ENCODE results near the gene CDCA5.

The CDCA5 gene

DNA sequence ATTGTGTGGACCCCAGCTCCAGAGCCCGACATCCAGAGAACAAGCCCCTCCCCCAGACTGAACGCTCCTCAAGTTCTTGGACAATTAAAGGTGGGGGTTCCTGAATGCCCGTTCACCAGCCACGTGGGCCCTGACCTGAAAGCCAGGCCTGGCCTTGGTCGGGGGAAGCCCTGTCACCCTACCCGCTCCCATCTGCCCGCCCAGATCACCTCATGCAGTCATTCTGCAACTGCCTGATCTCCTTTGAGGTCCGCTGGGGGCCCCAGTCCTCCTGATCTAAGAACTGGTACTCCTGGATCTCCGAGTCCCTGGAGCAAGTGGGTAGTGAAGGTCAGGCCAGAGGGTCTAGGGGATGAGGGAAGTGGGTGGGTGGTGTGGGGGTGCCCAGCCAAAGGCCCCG, 16.4 kb downstream of the CDCA5 start:
- DNase-seq, result no peak

DNA sequence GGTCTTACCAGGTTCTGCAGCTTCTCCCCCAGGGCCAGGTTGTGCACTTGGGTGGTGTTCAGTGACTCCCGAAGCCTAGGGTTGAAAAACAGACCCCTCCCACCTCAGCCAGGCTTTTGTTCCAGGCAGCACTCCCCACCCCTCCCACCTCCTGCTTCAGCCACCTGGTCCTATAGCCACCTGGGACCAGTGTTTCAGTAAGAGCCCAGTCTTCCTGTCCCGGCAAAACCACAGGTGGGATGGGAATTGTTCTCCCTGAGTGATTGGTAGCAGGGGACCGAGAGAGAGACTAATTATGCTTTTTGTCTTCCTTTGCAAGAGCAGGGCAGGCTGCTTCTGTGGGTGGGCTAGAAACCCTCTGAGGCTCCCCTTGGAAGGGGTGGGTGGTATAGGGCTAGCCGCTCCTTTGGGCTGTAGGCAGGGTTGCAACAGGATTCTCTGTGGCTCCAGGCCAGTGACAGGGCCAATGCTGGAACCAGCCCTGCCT, 17.0 kb downstream of the CDCA5 start:
- no peak for DNase-seq

DNA sequence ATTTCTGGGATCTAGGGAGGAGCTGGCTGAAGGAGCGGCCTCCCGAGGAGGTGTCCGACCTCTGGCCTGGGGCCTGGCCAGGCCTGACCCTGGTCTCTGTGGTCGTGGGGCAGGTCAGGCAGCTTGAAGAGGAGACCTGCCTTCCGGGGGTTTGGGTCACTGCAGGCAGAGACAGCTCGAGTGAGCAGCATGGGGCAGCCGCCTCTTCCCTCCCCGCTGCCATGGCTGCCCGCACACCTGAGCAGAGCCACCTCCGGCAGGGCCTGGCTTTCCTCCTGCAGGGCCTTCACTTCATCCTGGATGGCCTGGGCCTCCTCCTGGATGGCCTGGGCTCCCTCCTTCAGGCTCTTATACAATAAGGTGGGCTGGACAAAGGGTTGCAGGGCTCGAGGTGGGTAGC, 17.5 kb downstream of the CDCA5 start:
- DNase-seq, result no peak

DNA sequence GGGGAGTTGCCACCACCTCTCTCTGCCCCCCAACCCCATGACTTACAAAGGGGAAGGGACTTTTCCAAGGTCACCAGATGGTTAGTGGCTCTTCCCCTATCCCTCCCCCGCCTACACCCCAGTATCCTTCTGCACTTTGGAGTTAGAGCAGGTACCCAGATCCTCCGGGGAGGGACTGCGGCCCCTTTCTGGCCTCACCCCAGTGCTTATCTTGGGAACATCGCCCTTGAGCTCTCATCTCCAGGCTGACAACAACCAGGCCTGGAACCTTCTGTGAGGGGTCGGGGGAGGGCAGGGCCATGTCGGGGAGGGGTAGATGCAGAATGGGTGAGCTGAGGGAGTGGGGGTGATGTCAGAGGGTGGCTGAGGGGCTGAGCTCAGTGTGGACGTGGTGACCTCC, 18.0 kb downstream of the CDCA5 start:
- no peak for DNase-seq

DNA sequence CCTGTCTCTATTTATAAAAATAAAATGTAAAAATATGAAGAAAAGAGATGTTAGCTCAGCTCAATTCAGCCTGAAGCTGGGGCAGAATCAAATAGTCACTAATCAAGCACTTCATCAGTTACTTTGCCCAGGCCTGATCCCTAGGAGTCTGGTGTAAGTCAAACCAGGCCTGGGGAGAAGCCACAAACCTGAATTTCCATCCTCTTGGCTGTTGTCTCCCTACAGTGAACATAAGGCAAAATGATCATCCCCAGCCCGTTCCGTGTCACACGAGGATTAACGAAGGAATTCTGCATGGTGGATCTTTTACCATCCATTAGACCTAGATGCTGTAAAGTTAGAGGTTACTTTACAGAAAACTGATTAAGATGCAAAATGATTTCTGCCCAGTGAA, 19.0 kb downstream of the CDCA5 start:
- no peak for DNase-seq

DNA sequence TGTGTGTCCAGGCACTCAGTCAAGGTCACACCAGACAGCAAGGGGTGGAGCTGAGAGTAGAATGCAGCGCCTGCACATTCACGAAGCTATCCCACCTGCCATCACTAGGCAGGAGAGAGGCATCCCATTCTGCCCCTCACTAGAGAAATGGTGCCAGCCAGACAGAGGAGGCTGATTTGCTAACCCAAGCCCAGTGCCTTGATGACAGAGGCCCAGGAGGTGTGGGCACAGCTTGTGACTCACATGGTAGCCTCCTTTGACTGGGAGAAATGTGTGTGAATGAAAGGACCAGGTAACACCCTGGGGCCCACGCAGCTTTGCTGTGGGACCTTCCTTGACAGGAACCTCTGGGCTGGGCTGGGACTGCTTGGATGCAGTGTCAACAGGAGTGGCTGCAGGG, 20.3 kb downstream of the CDCA5 start:
- no peak for DNase-seq

DNA sequence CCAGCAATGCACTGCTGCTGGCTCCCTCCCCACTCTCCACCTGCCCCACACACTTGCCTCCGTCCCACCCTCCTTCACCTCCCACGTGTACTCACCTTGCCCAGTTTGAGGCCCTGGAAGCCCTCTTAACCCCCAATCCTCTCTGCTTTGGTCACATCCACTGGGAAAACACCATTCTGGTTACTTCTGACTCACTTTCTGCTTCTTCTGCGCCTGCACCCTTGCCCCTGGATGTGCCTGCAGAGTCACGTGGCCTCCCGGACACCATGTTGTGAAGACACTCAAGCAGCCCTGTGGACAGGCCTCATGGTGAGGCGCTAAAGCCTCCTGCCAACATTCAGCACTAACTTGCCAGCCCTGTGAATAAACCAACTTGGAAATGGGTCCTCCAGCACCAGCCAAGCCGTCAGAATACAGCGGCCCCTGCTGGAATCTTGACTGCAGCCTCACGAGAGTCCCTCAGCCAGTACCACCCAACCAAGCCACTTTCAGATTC, 22.9 kb downstream of the CDCA5 start:
- DNase-seq, result no peak

DNA sequence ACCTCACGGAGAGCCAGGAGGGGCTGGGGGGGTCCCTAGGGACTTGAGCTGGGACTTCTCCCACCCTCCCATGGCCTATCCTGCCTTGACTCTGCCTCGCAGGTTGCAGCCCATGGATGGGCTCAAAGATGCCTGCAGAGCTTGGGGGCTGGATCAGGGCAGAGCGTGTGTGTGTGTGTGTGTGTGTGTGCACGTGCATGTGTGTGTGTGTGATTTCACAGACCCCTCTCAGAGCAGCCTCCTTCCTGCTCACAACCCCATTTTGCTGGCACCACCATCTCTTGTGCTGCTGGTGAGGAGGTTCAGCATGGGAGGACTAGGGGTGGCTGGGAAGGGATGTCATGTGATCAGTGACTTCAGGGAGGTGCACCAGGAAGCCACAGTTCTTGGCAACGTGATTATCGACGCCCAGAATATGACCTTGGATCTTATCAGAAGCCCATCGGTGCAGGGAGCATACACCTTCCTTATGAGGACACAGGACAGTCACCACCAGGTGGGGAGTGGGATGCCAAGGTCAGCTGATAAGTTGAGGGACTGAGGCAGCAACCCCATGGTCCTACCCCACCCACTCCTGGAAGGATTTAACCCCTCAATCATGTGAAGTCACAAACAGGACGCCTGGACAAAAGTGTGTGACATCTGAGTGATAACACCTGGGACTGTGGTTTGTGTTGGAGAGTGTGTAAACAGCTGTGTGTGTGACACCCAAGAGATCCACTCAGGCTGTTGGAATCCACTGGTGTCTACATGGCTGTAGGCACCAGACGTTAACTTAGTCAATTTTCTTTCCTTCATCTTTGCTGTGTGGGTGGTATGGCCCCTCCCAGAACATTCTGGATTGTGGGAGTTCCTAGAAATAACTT, 23.6 kb downstream of the CDCA5 start:
- DNase-seq, result no peak

DNA sequence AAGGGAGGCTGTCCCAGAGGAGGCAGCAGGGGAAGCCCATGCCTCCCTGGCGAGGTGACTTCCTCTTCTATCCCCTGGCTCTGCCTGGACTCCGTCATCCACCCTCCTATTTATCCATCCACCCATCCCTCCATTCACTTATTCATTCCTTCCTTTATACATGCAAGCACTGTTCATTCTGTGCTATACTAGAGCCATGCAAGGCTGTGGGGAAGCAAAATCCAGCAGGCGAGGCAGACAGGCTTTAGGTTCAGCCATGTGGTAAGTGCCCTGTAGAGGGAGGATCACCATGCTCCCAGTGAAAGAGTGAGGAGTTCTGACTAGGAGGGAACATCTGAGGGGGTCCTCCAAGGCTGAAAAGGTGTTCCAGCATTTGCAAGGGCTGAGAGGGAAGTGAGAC, 24.3 kb downstream of the CDCA5 start:
- DNase-seq, result no peak

DNA sequence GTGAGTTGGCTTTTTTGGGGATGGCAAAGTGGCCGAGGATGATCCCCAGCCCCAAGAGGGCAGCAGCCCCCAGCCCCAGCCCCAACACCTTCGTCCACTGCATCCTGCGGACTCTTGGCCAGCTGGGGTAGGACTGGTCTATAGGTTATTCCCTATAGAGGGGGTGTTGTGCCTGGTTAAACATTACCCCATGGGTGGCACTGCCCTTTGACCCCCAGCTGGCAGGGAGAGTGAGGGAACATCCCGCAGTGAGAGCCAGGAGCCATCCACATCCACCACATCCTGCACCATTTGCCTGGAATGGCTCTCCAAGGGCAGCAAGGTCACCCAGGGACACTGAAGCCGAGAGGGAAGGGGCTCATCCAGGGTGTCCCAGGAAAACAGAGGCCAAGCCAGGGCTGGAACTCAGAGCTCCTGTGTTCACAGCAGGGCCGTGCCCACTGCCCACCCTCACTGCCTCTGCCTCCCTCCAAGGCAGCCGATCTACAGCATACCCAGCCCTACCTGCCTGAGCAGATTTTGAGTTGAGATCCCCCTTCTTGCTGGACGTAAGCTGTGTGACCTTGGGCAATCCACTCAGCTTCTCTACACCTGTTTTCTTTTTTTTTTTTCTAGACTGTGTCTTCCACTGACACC, 25.3 kb downstream of the CDCA5 start, which contains the start of gene NAALADL1:
Gene NAALADL1, minus strand, starts transcription at position 135 of the 636 bp plus-strand sequence. Its CDS starts 32 bp downstream, at position 103.
- no peak for DNase-seq

DNA sequence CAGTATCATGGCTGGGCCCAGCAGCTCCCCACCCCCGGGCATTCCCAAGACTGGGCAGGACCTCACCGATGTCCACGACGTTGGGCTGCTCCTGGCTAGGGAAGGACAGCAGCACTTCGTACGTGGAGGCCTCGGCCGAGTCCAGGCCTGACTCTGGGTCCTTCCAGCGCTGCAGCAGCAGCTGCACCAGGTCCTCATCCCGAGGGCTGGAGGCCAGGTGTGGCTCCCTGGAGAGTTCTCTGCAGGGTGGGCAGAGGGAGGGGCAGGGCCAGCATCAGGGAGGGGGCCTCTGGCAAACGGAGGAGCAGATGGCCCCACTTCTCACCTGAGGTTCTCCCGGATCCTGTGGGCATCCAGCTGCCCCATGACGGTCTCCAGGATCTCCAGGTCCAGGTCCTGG, 25.8 kb downstream of the CDCA5 start:
- no peak for DNase-seq

DNA sequence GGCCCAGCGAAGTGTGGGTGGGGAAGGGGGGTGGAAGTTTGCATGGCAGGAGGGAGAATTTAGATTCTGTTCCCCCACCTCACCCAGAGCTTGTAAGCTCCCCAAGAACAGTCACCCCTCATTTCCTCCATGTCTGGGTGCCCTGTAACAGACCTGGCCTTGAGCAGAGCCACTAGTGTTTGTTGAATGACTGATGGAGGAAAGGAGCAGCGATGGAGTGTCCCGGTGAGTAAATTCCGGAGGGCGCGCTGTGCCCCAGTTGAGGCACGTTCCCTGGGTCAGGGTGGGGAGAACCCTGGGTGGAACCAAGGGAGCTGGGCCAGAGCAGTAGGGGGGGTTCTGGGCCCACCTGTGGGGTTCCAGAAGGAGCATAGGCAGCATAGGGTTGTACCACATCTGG, 26.3 kb downstream of the CDCA5 start:
- no peak for DNase-seq

DNA sequence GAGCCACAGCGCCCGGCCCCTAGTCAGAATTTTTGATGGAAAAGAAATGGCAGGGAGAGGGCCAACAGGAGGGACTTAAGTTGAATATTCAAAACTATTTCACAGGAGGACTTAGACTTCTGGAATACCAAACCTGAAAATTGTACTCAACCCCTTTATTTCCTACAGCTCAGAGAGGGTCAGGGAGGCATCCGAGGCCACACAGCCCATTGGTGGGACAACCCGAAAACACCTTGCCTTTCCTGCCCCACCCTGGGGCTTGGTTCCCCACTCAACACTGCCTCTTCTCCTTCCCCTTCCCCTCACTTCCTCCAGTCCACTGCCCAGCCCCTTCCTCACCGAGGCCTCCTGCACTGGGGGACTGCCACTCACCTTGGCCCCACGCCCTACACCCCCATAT, 26.8 kb downstream of the CDCA5 start:
- DNase-seq, result no peak

DNA sequence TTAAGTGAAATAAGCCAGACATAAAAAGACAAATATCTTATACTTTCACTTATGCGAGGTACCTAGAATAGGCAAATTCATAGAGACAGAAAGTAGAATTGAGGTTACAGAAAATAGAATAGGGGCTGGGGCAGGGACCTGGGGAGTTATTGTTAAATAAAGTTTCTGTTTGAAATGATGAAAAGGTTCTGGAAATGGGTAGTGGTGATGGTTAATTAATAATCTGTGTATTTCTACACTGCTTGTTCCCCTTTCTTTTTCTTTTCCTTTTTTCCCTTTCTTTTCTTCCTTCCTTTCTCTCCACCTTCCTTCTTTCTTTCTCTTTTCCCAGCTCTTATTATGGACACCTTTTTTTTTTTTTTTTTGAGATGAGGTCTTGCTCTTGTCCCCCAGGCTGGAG, 28.3 kb downstream of the CDCA5 start:
- DNase-seq, result no peak

DNA sequence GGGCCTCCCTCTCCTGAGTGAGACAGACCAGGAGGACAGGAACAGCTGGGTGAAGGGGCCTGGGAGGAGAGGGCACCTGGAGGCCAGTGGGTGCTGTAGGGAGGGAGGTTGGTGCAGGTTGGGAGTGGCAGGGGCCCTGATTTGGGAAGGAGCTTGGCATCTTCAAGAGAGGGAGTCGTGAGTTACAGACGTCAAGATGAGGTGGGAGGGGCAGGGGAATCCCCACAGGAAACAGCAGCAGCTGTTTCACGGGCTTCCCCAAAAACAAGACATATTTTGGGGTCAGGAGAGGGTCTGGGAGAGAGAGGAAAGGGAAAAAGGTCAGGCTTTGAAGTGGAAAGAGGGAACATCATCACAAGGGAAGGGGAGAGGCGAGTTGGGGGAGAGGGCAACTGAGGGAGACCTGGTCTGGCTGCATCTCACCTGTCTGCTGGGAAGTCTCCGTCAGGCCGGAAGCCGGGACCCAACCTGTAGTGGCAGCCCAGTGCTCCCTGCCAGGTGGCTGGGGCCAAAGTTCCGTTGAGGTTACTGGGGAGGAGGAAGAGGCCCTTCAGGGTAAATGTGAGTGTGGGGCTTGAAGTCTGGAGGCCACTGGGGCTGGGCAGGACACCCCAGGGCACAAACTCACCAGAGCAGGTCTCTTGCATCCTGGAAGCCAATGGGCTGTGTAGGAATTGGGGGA, 29.9 kb downstream of the CDCA5 start:
- DNase-seq, result peak; percentile 22 to 27

DNA sequence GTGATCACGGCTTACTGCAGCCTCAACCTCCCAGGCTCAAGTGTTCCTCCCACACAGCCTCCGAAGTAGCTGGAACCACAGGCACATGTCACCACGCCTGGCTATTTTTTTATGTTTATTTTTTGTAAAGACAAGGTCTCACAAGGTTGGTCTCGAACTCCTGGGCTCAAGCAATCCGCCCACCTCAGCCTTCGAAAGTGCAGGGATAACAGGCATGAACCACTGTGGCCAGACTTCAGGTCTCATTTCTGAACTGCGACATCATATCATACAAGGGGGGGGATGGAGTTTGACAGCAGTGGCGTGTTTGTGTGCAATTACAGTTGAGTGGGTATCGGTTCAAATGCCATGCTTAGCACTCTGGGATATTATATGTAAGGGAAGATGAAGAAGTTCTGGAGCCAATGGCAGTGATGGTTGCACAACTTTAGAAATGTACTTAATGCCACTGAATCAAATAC, 32.4 kb downstream of the CDCA5 start:
- DNase-seq, result no peak

DNA sequence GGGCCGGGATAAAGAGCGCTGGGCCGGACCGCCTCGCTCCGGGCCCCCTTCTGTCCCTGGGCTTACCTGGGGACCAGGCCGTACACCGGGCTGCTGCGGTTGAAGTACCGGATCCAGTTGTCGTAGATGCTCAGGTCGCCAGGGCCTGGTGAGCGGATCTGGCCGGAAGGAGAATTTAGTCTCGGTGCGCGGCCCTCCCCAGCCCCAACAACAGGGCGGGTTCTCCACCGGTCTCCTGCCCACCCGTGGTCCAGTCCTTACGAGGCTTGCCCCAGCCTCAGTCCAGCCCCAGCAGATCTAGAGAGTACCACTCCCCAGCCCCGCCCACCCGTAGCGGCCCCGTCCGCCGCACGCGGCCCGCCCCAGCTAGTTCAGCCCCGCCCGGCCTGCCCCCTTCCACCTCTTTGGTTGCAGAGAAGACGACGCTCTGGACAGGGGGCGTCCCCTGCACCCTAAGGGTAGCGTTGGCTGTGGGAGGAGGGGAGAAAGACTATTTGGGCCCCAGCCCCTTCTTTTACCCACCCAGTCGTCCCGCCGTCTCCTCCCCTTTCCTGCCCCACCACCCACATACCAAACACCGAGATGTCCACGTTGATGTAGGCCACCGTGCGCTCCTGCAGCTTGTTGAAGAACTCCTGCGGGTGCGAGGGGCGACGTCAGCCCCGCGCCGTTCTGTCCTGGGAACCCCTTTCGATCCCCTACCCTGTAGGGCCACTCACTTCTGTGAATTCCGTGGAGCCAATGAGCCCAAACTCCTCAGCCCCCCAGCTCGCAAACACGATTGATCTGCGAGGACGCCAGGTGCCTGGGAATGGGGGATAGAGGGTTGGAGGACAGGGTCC, 36.0 kb downstream of the CDCA5 start:
- peak in 1 of 2 donors; percentile 20 for DNase-seq

DNA sequence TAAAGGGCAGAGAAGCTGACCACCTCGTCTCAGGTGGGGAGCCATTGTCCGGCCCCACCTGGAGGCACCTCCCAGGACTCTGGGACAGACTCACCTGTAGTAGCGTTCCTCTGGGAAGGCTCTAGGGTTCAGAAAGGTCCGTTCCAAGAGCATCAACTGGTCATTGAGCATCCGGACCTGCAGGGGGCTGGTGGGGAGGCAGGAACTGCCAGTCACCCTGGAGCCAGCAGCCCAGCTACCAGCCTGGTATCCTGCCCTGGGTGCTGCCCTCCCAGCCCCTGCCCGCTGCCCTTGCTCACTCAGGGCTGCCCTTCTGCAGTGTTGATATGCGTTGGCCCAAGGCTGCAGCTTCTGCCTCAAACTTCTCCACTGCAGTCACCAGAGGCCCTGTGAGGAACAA, 38.1 kb downstream of the CDCA5 start:
- no peak for DNase-seq

DNA sequence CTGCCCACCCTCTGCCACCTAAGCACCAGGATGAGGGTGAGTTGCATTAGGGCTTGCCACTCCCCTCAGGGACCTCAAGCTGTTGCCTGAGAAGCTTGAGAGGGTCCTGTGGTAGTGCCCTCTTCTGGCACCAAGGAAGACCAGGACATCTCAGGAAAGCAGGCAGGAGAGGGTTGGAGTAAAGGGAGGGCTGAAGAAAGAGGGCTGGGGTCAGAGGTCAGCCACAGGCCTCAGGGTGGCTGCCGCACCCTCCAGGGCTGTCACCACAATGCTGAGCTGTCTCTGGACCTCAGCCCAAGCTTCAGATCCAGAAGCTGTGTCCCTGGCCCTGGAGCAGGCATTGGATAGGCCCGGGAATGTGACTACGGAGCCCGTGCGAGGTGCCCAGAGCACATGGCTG, 38.8 kb downstream of the CDCA5 start:
- DNase-seq, result no peak

DNA sequence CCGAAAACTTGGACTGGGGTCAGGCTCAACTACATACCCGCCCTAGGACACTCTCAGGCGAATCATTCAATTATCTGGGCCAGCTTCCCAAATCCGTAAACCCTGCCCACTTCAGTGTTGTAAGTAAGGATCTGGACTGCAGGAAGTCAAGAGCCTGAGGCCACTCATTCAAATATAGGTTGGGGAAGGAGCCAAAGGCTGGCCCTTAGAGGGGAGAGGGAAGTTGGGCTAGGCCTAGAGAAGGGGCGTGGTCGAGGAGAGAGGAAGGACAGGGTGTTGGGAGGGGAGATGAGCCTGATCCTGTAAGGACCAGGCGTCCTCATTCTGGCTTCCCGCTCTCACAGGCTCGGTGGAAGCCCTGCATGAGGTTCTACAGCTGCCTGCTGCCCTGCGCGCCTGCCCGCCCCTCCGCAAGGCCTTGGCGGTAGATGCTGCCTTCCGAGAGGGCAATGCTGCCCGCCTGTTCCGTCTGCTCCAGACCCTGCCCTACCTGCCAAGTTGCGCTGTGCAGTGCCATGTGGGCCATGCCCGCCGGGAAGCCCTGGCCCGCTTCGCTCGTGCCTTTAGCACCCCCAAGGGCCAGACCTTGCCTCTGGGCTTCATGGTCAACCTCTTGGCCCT, 39.8 kb downstream of the CDCA5 start:
- no peak for DNase-seq

DNA sequence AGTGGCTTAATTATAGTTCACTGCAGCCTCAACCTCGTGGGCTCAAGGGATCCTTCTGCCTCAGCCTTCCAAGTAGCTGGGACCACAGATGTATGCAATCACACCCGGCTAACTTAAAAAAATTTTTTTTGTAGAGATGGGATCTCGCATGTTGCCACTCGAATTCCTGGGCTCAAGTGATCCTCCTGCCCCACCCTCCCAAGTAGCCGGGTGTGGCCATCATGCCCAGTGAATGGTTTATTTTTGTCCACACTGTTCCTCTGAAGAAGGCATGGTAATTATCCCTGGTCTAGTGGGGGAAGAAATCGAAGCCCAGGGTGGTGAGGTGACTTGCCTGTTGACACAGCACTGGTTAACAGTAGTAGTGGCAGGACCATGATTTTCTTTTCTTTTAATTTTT, 40.9 kb downstream of the CDCA5 start:
- no peak for DNase-seq
